8988T (cell line): ENCODE measurements around the gene PTPRR.

Experiments used
- DNase-seq: peaks from one replicate; pipeline ENCODE4 v3.0.0; 2011

PTPRR gene

DNA sequence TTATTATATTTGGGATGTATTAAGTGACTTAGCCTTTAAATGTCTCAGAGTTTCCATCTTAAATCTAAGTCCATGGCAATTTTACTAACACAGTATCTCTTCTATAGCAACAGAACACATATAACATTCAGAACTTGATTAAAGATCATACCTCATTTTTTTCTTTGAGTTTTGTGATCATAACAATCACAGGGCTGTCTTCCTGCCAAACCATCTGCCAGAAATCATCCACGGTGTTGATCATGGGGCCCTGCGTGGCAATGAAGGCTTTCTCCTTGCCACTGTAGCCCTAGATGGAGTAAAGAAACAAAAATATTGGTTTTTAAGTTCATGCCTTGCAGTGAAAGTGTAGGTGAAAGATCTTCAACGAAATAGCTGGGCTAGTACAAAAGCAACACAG lies 236.6 kb downstream of the PTPRR start:
- no peak for DNase-seq

DNA sequence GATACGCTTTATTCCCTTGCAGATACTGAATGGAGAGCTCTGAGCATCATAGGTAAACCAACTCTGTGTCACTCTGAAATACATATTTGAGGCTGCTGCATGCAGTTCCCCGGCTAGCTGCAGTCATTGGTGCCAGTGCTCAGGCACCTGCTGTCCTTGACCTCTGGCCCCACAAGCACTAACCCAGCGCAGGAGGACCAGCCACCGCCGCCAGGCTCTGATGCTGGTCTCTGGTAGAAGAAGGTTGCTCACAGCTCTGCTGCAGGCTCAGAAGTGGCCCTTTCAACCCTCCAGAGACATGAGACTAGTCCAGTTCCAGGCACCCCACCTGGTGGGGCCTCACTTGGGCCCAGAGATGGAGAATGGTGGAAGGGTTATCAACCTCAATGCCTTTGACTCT lies 248.8 kb downstream of the PTPRR start:
- DNase-seq: no peak

- no peak for DNase-seq
These were observed 249.6 kb downstream of the PTPRR start for GRCh38 chr12:70670948-70671347.

DNA sequence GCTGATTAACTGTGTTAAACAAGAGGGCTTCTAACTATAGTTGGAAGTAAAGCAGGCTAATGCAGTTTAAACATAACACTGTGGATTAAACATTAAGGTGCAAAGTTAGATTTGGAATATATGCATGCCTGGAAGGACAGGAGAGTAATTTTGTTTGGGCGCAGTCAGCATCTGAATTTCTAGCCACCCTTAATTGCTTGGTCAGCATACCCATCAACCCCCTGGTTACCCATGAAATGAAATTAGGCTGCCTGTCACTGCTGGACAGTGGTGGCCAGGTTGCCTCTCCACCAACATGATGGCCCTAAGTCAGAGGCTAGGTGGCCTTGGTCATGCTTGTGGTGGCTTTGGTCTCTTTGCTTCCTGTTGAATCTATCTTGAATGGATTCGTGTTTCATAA lies 253.3 kb downstream of the PTPRR start:
- DNase-seq: no peak

DNA sequence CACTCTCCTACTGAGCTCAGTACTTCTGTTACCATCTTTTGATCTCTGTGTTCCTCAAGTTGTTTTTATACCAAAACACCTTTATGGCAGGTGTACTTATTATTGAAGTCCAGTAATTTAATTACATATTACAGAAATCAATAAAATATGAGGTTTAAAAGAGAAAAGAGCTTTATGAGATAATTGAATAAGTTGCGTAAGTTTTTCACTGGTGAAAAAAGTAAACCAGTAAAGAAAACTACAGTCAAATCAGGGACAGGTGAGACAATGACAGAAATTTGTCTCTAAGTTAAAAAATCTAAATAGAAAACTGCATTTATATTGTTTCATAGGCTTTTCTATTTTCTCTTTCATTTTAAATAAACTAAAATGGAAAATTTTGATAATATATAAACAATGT lies 254.2 kb downstream of the PTPRR start:
- DNase-seq: no peak

GRCh38 chr12:70664465-70664881 lies 256.1 kb downstream of the PTPRR start:
- DNase-seq: no peak

- no peak for DNase-seq
These were observed 256.7 kb downstream of the PTPRR start for GRCh38 chr12:70663838-70664237.

DNA sequence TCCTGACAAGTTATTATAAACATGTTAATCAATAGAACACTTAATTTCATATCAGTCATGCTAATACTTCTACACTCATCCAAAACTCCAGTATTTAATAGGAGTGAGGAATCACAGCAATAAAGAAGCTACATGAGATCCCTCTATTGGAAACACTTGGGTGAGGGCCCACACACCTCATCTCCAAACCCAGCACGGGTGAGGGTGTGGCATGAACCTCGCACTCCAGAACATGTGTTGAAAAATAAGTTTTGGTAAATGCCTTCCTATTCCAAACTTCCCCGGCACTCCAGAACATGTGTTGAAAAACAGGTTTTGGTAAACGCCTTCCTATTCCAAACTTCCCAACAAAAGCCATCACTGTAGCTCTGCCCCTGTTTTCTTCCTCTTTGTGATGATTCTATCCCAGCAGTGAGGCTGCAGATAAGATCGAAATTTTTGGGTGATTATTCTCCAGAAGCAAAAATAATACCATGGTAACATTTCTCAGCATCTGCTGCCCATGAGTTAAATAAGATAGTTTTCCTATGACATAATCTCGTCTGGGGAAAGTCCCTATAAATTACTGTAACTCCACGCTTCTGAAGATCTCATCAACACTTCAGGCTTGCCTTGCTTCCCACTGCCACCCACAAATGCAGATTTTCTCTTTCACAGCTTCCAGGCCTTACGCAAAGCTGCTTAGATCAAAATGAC lies 258.9 kb downstream of the PTPRR start:
- no peak for DNase-seq

DNA sequence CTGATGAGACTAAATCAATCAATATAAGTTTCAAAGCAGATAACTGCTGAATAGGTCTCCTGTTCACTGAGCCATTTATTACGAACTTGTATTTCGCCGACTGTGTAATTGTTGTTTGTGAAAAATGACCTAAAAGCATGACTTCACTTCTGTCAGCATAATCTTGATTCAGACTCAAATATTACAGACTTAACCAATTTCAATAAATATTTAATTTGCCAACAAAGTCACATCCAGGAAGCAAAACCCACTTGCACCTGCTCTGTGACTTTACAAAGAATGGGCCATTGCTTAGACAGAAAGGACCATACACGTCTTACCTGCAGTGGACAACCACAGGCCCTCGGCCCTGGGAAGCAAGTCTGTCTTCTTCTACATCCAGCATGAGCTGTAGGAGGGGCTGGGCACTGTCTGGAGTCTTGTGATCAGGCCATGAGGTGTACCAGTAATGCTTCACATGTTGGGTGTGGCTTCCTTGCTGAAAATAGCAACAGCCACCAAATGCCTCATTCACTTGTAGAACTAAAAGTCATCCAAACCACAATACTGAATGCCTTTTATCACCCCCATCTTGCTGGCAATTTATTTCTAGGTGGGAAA lies 259.8 kb downstream of the PTPRR start:
- no peak for DNase-seq

DNA sequence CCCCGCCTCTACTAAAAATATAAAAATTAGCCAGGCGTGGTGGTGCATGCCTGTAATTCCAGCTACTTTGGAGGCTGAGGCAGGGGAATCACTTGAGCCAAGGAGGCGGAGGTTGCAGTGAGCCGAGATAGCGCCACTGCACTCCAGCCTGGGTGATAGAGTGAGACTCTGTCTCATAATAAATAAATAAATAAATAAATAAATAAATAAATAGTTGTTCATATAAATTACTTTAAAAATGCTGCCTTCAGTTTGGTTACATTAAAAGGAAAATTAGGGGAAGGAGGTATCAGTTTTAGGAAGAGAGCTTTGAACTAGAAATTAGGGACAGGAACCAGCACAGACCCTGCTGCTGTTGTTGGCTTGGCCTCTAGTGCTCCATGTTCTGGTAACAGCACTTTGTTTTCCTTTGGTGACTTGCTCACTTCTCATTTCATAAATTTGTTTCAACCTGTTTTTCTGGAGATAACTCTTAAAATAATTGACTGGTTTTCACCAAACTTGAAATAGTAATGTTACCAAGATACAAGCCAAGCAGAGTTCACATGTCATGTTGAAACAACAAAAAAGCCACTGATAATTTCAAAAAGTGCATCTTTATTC lies 260.4 kb downstream of the PTPRR start:
- DNase-seq: no peak

DNA sequence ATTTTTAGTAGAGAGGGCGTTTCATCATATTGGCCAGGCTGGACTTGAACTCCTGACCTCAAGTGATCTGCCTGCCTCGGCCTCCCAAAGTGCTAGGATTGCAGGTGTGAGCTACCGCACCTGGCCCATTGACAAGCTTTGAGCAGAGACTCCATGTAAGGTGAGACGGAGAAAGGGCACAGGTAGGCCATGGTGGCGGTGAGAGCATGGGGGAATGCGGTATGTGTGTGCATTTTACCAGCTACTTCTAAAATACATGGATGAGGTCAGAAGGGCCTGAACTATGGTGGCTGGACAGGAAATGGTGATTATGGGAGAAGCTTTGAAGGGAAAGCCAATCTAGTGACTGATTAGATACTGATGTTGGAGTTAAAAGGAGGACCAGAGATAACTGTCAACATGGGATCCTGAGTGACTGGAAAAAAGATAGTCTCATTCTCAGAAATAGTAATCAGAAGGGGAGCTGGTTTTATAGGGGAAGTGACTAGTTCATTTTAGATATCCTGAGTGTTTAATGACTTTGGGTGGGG lies 261.4 kb downstream of the PTPRR start:
- DNase-seq: no peak

GRCh38 chr12:70657616-70658286 lies 262.8 kb downstream of the PTPRR start:
- no peak for DNase-seq

DNA sequence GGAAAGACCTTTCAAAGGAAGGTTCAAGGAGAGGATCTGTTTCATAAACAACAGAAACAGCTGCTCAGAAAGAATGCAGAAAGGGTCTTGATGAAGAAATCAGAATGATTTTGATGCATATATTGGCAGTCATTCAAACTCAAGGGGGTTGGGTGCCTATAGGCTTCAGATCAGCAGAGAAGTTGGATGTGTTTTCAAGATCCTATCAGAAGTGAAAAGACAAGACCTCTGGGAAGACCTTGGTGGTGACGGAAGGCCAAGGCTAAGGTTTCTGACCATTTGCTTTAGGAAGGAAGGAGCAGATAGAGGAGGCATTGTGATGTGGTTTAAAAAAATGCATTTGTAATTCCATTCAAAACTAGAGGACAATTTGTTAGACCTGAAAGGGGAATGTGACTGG lies 268.1 kb downstream of the PTPRR start:
- DNase-seq: no peak

GRCh38 chr12:70648831-70649230 lies 271.7 kb downstream of the PTPRR start:
- DNase-seq: no peak

GRCh38 chr12:70648191-70648590 lies 272.3 kb downstream of the PTPRR start:
- no peak for DNase-seq

- DNase-seq: no peak
These were observed 273.7 kb downstream of the PTPRR start for GRCh38 chr12:70646850-70647249.

GRCh38 chr12:70645494-70646317 lies 274.8 kb downstream of the PTPRR start:
- DNase-seq: no peak

DNA sequence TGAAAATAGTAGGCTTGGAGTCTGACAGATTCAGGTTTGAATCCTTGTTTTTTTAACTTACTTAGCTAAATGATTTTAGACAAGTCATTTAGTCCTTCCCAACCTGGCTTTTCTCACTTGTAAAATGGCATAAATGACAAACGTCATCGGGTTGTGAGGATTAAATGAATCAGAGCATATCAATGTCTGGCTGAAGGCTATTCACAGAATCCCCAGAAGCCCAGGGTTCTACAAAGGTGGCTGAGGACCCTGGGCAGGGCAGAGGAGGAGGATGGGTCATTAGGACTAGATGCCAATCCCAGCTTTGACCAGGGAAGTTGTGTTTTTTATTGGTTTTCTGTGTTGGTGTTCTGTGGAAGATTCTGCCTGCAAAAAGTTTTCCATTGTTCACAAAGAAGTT lies 275.7 kb downstream of the PTPRR start:
- no peak for DNase-seq

GRCh38 chr12:70643939-70644338 lies 276.6 kb downstream of the PTPRR start:
- no peak for DNase-seq

DNA sequence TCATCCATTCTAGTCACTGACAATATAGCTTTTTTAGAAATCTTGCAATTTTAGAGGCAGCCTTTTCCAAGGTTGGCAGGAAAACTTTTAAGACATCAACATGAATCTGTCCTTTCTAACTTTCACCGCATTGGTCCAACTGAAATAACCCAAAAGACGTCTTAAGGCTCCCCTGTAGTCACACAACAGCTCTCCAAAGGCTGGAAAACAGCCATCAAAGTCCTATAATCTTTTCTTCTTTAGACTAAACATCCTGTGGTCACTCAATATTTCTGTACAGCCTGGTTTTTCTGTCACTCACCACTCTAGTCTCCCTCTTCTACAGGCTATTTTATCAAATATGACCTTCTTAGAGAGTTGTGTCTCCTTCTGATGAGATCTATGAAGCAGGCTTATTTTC lies 278.8 kb downstream of the PTPRR start:
- DNase-seq: no peak

- DNase-seq: no peak
These were observed 279.6 kb downstream of the PTPRR start for GRCh38 chr12:70640901-70641300.

DNA sequence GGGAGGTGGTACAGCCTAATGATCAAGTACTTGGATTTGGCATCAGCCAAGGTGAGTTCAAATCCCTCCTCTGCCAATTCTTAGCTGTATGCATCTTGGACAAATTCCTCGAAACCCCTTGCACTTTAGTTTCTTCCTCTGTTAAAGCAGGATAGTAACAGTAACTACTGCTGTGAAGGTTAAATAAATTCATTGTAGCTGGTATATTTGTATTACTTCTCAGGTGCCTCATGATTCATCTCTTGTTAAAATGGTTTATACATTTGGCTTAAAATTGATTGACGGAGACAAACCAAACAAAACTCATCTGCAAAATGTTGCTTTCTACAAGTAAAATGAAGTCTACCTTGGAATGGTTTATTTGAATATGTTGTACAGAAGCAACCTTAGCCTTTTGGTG lies 281.0 kb downstream of the PTPRR start:
- DNase-seq: no peak
